Hepatocyte (in vitro differentiated cells): Measurements from ENCODE around the gene TOMM22.

ENCODE experiments used
- EZH2 ChIP-seq: fragments of 200-600 bp; sonication (generic); IDR thresholded peaks from 2 replicates; pipeline ENCODE4 v1.6.1; 2016; ENCODE audit warnings: antibody characterized with exemption, mild to moderate bottlenecking, borderline replicate concordance
- TF ChIP-seq, protein P1 (sequence below): fragments of 200-600 bp; sonication (generic); IDR thresholded peaks from 2 replicates; pipeline ENCODE4 v1.5.1; 2016; ENCODE audit warnings: antibody characterized with exemption, mild to moderate bottlenecking; ENCODE audit not compliant: poor library complexity

DNA sequence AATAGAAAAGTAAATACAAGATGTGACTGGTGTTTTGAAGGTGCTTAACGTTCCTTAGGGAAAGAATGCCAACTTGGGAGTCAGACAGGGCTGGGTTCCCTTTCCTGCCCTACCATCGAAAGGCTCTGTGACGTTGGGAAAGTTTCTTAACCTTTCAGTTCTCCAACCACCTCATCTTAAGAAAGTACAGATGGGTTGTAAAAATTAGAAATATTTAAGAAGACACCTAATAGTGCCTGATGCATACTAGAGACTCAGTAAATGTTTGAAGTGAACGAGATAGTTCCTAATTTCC is 25.1 kb downstream of the TOMM22 start:
- TF ChIP-seq, protein P1, sequence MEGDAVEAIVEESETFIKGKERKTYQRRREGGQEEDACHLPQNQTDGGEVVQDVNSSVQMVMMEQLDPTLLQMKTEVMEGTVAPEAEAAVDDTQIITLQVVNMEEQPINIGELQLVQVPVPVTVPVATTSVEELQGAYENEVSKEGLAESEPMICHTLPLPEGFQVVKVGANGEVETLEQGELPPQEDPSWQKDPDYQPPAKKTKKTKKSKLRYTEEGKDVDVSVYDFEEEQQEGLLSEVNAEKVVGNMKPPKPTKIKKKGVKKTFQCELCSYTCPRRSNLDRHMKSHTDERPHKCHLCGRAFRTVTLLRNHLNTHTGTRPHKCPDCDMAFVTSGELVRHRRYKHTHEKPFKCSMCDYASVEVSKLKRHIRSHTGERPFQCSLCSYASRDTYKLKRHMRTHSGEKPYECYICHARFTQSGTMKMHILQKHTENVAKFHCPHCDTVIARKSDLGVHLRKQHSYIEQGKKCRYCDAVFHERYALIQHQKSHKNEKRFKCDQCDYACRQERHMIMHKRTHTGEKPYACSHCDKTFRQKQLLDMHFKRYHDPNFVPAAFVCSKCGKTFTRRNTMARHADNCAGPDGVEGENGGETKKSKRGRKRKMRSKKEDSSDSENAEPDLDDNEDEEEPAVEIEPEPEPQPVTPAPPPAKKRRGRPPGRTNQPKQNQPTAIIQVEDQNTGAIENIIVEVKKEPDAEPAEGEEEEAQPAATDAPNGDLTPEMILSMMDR = no peak
- no peak for TF ChIP-seq EZH2
